RWPE2 (cell line): ENCODE results near the gene IFI30.
A peak's percentile ranks its signal among the peaks of the same experiment; 100 is the strongest.

Experiments
- ATAC-seq: fragments of 200-7000 bp; cut with Tn5 transposase; 3 replicates; pipeline ENCODE4 v1.9.1; 2021; ENCODE audit warnings: low read depth
- DNase-seq: peaks from one replicate; pipeline ENCODE4 v3.0.0-alpha.2; 2020; ENCODE audit warnings: low spot score
- H3K27ac ChIP-seq: fragments of 450-650 bp; 2 replicates; pipeline ENCODE4 v1.5.1; 2017; ENCODE audit warnings: mild to moderate bottlenecking; ENCODE audit not compliant: poor library complexity, severe bottlenecking
- H3K27me3 ChIP-seq: fragments of 250-450 bp; sonication (Bioruptor Pico); 2 replicates; pipeline ENCODE4 v1.5.1; 2021; ENCODE audit warnings: mild to moderate bottlenecking, moderate library complexity; ENCODE audit not compliant: insufficient read depth, poor library complexity, severe bottlenecking
- H3K36me3 ChIP-seq: fragments of 250-450 bp; sonication (Bioruptor Pico); 2 replicates; pipeline ENCODE4 v1.5.1; 2020; ENCODE audit warnings: low read depth, mild to moderate bottlenecking, moderate library complexity
- H3K4me1 ChIP-seq: fragments of 250-450 bp; sonication (Bioruptor Pico); 2 replicates; pipeline ENCODE4 v1.5.1; 2021; ENCODE audit warnings: mild to moderate bottlenecking, moderate library complexity; ENCODE audit not compliant: insufficient read depth, poor library complexity, severe bottlenecking
- H3K4me3 ChIP-seq: fragments of 250-450 bp; sonication (Bioruptor Pico); 2 replicates; pipeline ENCODE4 v1.5.1; 2021; ENCODE audit warnings: mild to moderate bottlenecking, moderate library complexity; ENCODE audit not compliant: severe bottlenecking
- H3K9me3 ChIP-seq: fragments of 250-450 bp; sonication (Bioruptor Pico); 2 replicates; pipeline ENCODE4 v1.5.1; 2021; ENCODE audit warnings: mild to moderate bottlenecking, moderate library complexity; ENCODE audit not compliant: severe bottlenecking
- CTCF ChIP-seq: fragments of 450-650 bp; IDR thresholded peaks from one replicate; pipeline ENCODE4 v1.5.1; 2017; ENCODE audit warnings: mild to moderate bottlenecking, moderate library complexity; ENCODE audit not compliant: poor library complexity, severe bottlenecking

The IFI30 gene

DNA sequence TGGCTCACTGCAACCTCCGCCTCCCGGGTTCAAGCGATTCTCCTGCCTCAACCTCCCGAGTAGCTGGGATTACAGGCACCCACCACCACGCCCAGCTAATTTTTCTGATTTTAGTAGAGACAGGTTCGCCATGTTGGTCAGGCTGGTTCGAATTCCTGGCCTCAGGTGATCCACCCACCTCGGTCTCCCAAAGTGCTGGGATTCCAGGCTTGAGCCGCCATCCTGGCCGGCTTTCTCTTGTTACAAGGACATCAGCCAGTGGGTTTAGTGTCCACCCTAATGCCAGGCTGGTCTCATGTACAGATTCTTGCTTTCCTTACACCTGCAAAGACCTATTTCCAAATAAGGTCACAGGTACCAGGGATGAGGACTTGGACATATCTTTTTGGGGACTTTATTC, 13.8 kb upstream of the IFI30 start:
- no peak for TF ChIP-seq CTCF
- H3K27ac ChIP-seq = no peak overlapping the region
- no peak for ATAC-seq

DNA sequence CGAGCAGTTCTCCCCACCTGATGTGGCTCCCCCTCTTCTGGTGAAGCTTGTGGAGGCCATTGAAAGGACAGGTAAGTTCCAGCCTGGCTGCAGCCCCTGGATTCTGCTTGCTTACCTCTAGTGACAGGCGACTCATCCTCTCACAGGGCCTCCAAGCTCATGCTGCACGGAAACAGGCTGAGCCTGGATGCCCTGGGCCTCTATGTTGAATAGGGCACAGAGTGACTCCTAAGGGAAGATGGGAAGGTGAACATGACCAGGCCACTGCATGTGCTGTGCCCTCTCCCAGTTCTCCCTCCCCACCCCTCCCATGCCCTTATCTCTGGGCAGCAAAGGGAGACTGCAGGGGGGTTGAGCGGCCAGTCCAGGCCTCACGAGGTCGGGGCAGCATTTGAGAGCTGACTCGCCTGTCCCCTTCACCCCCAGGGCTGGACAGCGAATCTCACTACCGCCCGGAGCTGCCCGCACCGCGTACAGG, 13.1 kb upstream of the IFI30 start:
- TF ChIP-seq CTCF = no peak
- Histone ChIP-seq H3K4me1 (peaks cover 20% of the 10 kb centered on the region), H3K9me3 (no peaks in the 10 kb centered on the region), H3K27me3 (no peaks in the 10 kb centered on the region), H3K4me3 (peak overlapping the region; percentile 23), H3K36me3 (peaks cover 52% of the 10 kb centered on the region), H3K27ac (peak overlapping the region; percentile 30)
- ATAC-seq (no peak), DNase-seq (no peak)

More for the DNA sequence above, 13.8 kb upstream of the IFI30 start:
- Histone ChIP-seq H3K9me3 (no peaks in the 10 kb centered on the region), H3K4me1 (peaks cover 20% of the 10 kb centered on the region), H3K36me3 (peaks cover 45% of the 10 kb centered on the region), H3K27me3 (no peaks in the 10 kb centered on the region), H3K4me3 (no peak overlapping the region)
- DNase-seq = no peak

- DNase-seq (no peak), ATAC-seq (peak; percentile 56)
- TF ChIP-seq CTCF = peak; percentile 97
- H3K36me3 ChIP-seq = peaks cover 57% of the 10 kb centered on the region
- no peaks in the 10 kb centered on the region for H3K9me3 ChIP-seq
- H3K4me1 ChIP-seq = peaks cover 20% of the 10 kb centered on the region
- H3K4me3 ChIP-seq = peak overlapping the region; percentile 23
- H3K27me3 ChIP-seq = no peaks in the 10 kb centered on the region
- peak overlapping the region; percentile 30 for H3K27ac ChIP-seq
Measured at GRCh38 chr19:18160971-18161635, 12.5 kb upstream of the IFI30 start.

- peaks cover 18% of the 10 kb centered on the region for H3K4me1 ChIP-seq
- H3K4me3 ChIP-seq = no peak overlapping the region
- no peak for DNase-seq
- H3K27ac ChIP-seq = no peak overlapping the region
- no peaks in the 10 kb centered on the region for H3K27me3 ChIP-seq
- peak; percentile 71 for TF ChIP-seq CTCF
- ATAC-seq = no peak
- no peaks in the 10 kb centered on the region for H3K9me3 ChIP-seq
- peaks cover 57% of the 10 kb centered on the region for H3K36me3 ChIP-seq
Measured at GRCh38 chr19:18161636-18162002, 12.0 kb upstream of the IFI30 start.

DNA sequence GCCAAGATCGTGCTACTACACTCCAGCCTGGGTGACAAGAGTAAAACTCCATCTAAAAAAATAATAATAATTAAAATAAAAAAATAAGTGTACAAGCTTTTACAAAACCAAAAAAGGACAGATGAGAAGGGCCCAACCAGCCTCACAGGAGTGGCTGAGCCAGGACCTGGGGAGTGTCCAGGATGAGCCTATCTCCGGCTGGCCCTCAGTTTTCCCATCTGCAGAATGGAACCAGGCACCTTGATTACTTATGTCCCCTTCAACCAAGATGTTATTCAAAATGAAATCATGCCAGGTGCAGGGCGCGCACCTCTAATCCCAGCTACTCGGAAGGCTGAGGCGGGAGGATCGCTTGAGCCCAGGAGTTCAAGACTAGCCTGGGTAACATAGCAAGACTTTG, 9.5 kb upstream of the IFI30 start:
- H3K27me3 ChIP-seq = no peaks in the 10 kb centered on the region
- DNase-seq (no peak), ATAC-seq (no peak)
- H3K4me1 ChIP-seq = peaks cover 4% of the 10 kb centered on the region
- no peaks in the 10 kb centered on the region for H3K9me3 ChIP-seq
- no peak overlapping the region for H3K4me3 ChIP-seq
- H3K27ac ChIP-seq = no peak overlapping the region
- TF ChIP-seq CTCF = no peak
- peaks cover 78% of the 10 kb centered on the region for H3K36me3 ChIP-seq
